ENCODE results near the gene TNFRSF25. TPM values are rescaled to one million over a fixed set of nuclear protein-coding genes. Genes with fewer than 3 reads are reported as not detected.
A peak's percentile ranks its signal among the peaks of the same experiment; 100 is the strongest.

Gene TNFRSF25
- total RNA-seq, 1 experiment from 2014 or later = 19.4 TPM

GRCh38 chr1:6508154-6508815 is 42.3 kb upstream of the TNFRSF25 start:
- Histone ChIP-seq H3K4me1 (ENCODE audit: insufficient read depth, low read length) (no peaks in the 10 kb centered on the region), H3K23me2 (ENCODE audit: insufficient read length, low read depth, low read length, poor library complexity, severe bottlenecking) (no peaks in the 10 kb centered on the region), H3K4ac (ENCODE audit: low read depth, low read length) (no peak overlapping the region), H3K14ac (ENCODE audit: insufficient read depth, low read length) (no peak overlapping the region), H4K8ac (replicated peaks; ENCODE audit: insufficient read length, low read depth, low read length) (no peak overlapping the region), H2AK5ac (ENCODE audit: insufficient read length, low read length) (no peak overlapping the region), H3K9ac (ENCODE audit: extremely low read depth, insufficient read length, low read length) (no peak overlapping the region), H3K4me2 (ENCODE audit: insufficient read depth, insufficient read length, low read length) (no peak overlapping the region), H3K79me2 (ENCODE audit: insufficient read depth, low read length) (no peaks in the 10 kb centered on the region), H2AFZ (ENCODE audit: low read length) (no peak overlapping the region), H2BK12ac (ENCODE audit: insufficient read length, low read depth, low read length) (no peak overlapping the region), H3K23ac (ENCODE audit: insufficient read length, low read depth, low read length) (no peak overlapping the region), H3K27ac (ENCODE audit: insufficient read length, low read depth, low read length) (no peak overlapping the region), H2BK120ac (ENCODE audit: low read depth, low read length, poor library complexity, severe bottlenecking) (no peak overlapping the region), H2BK15ac (ENCODE audit: low read depth, low read length) (no peak overlapping the region), H3K18ac (ENCODE audit: insufficient read length, low read depth, low read length) (no peak overlapping the region), H2BK20ac (ENCODE audit: low read depth, low read length, poor library complexity, severe bottlenecking) (no peak overlapping the region), H3K27me3 (ENCODE audit: insufficient read depth, low read length) (no peaks in the 10 kb centered on the region), H2BK5ac (ENCODE audit: insufficient read length, low read length) (no peak overlapping the region), H4K91ac (ENCODE audit: insufficient read length, low read depth, low read length) (no peak overlapping the region), H3K79me1 (ENCODE audit: insufficient read depth, low read depth, low read length, poor library complexity, severe bottlenecking) (no peaks in the 10 kb centered on the region), H4K5ac (ENCODE audit: insufficient read length, low read depth, low read length) (no peak overlapping the region), H3K56ac (ENCODE audit: insufficient read length, low read depth, low read length) (no peak overlapping the region), H4K20me1 (ENCODE audit: control insufficient read depth, insufficient read depth, insufficient read length) (no peaks in the 10 kb centered on the region), H3K9me3 (ENCODE audit: control insufficient read depth, low read depth, low read length) (no peaks in the 10 kb centered on the region), H3T11ph (ENCODE audit: low read length) (no peak overlapping the region)
- no peak for TF ChIP-seq CTCF (conservative IDR thresholded peaks at IDR 0.05)
- no peaks in the 10 kb centered on the region for H3K9me3 Mint-ChIP-seq
- WGBS (ENCODE audit: extremely low coverage, insufficient read length, low lambda C conversion rate) = no CpG with 5 or more reads among the region's 18 CpGs
- H3K36me3 Mint-ChIP-seq (ENCODE audit: insufficient read depth in 1 of 3, low read depth in 3 of 3) = no peaks in the 10 kb centered on the region
- peak overlapping the region in 1 of 3 experiments; percentile 48; a peak in 1 of 7 replicates for H3K27ac Mint-ChIP-seq
- 0 out of 2 replicates have a peak, but pooled peaks cover 2% of the 10 kb centered on the region for H3K27me3 Mint-ChIP-seq (ENCODE audit: low read depth)
- no peak overlapping the region for H3K4me3 Mint-ChIP-seq
- no peak for DNase-seq
- peaks cover 0 to 3% of the 10 kb centered on the region in 2 experiments; a peak in 2 of 4 replicates for H3K4me1 Mint-ChIP-seq

Data from H9 (cell line).